GM18499 (cell line): Measurements from ENCODE around the gene IRS2.
A peak's percentile ranks its signal among the peaks of the same experiment; 100 is the strongest.
"Not testable (repeated sequence)": the region's sequence is repeated elsewhere in the genome, so short reads cannot be mapped to it uniquely, and the experiment has no call there.

Experiments
- ATAC-seq: cut with Tn5 transposase; IDR thresholded peaks from one replicate; pipeline ENCODE4 v1.9.1; 2021; ENCODE audit warnings: moderate number of reproducible peaks; ENCODE audit not compliant: insufficient read depth, unreplicated experiment

Gene IRS2

DNA sequence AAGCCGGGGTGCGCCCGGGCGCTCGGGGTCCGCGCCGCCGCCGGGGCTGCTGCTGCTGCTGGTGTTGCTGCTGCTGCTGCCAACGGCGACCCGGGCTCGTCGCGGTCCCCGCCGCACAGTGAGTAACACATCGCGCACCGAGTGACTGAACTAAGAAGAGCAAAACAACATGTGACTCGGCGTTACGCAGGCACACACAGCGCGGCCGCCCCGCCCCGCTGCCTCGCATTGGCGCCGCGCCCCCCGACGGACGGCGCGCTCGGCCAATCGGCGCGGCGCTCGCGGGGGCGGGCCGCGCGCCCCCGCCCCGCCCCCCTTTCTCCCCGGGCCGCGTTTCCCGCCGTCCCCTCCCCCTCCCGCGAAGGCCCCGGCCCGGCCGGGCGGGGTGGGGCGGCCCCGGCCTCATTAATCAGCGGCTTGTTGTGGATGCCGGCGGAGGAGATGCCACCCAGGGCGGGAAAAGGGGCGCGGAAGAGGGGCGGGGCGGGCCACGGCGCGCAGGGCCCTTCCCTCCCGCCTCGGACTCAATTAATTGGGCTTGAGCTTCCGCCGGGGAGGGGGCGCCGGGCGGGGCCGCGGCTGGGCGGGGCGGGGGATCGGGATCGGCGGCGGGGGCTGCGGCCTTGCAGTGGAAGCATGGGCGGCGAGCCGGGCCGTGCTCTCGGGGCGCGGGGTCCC is at the start of gene IRS2:
TSS of gene IRS2 (minus strand) at position 127 of the 678 bp plus-strand sequence. CDS start 530 bp downstream, outside the sequence.
- peak; percentile 96 for ATAC-seq

GRCh38 chr13:109834973-109835720 is 48.8 kb upstream of the IRS2 start:
- no peak for ATAC-seq

- ATAC-seq, result no peak
Measured at GRCh38 chr13:109833940-109834339, 47.6 kb upstream of the IRS2 start.

GRCh38 chr13:109833071-109833470 is 46.7 kb upstream of the IRS2 start:
- ATAC-seq, result no peak

DNA sequence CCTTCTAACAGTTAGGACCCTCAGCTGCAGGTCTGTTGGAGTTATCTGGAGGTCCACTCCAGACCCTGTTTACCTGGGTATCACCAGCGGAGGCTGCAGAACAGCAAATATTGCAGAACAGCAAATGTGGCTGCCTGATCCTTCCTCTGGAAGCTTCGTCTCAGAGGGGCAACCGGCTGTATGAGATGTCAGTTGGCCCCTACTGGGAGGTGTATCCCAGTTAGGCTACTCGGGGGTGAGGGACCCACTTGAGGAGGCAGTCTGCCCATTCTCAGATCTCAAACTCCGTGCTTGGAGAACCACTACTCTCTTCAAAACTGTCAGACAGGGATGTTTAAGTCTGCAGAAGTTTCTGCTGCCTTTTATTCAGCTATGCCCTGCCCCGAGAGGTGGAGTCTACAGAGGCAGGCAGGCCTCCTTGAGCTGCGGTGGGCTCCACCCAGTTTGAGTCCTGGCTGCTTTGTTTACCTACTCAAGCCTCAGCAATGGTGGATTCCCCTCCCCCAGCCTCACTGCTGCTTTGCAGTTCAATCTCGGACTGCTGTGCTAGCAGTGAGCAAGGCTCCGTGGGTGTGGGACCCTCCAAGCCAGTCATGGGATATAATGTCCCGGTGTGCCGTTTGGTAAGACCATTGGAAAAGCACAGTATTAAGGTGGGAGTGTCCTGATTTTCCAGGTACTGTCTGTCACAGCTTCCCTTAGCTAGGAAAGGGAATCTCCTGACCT is 42.4 kb upstream of the IRS2 start:
- not testable (repeated sequence) for ATAC-seq

DNA sequence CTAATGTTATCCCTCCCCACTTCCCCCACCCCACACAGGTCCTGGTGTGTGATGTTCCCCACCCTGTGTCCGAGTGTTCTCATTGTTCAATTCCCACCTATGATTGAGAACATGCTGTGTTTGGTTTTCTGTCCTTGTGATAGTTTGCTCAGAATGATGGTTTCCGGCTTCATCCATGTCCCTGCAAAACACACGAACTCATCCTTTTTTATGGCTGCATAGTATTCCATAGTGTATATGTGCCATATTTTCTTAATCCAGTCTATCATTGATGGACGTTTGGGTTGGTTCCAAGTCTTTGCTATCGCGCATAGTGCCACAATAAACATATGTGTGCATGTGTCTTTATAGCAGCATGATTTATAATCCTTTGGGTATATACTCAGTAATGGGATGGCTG is 36.8 kb upstream of the IRS2 start:
- not testable (repeated sequence) for ATAC-seq

GRCh38 chr13:109821103-109821502 is 34.7 kb upstream of the IRS2 start:
- no peak for ATAC-seq

GRCh38 chr13:109819874-109820273 is 33.5 kb upstream of the IRS2 start:
- ATAC-seq, result no peak

- ATAC-seq, result no peak
Measured at GRCh38 chr13:109818886-109819285, 32.5 kb upstream of the IRS2 start.

GRCh38 chr13:109817591-109818535 is 31.5 kb upstream of the IRS2 start:
- ATAC-seq, result no peak

- no peak for ATAC-seq
Measured at GRCh38 chr13:109816808-109817203, 30.4 kb upstream of the IRS2 start.

DNA sequence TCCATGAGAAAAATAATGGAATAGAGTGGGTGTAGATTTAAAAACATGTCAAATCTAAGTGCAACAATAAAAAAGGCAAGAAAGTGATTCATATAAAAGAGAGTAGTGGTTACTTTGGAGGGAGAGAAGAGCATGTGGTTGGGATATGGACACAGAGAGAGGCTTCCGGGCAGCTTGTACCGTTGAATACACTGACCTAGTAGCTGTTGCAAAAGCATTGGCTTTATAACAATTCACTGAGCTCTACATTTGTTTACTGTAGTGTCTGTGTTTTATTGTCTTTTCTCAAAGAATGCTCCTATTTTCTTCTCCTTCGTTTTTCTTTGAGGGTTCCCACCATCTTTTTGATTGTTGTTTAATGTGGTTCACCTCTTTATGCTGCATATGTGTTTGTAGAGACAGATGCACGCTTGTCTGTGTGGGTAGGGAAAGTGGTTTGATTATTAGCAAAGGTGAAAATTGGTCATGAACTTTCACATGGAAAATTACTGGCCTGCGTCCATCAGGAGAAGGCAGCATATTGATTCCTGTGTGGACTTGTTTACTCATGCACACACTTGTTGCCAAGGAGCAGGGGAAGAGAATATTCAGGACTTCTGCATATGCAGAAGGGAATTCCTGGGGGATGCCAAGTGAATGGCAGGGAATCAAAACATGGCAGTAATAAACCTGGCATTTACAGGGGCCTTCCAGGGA is 29.9 kb upstream of the IRS2 start:
- no peak for ATAC-seq

DNA sequence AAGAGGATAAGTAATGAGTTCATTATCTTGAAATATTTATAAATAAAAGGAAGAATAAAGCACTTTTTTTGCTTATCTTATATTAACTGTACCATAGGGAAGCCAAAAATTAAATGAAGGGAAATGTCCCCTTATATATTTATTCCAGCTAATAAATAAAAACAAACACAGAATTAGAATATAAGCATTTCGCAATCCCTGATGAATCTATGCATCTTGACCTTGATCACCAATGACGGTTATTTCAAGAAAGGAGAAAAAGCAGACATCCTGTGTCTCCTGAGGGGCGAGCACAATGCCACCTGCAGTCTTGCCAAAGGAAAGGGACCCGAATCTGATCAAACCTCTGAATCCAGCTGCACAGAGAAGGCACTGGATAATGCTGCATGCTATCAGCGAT is 29.3 kb upstream of the IRS2 start:
- no peak for ATAC-seq

DNA sequence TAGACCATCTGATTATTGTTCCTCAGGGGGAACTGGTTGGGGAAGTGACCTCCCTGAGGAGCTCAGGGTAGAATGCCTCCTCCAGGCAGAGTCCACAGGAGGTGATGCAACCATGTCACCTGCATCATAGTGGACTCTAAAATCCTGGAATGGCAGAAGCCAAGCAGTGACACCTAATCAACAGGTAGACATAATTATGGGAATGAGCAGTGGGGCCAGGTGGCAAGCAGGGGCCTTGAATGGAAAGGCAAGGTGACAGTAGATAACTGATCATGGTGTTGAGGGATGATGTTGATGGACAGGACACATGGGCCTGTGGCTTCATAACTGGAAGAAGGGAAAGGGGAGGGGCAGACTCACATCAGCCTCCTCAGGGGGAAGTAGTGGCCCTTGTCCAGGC is 27.3 kb upstream of the IRS2 start:
- ATAC-seq, result no peak

DNA sequence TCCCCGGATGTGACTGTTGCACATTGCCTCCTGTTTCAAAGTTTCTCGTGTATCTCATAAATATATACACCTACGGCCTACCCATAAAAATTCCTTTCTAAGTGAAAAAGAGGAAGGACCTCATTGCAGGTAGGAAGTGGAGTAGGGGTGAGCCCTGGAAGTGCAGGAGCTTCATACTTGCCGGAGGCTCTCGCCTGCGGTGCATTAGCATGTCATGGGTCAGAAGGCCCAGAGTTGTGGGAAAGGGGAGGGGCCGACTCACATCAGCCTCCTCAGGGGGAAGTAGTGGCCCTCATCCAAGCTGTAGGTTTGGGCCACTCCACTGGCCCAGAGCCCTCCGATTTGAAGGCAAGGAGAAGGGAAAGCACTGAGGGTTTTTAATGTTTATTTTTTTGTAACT is 26.0 kb upstream of the IRS2 start:
- no peak for ATAC-seq

- no peak for ATAC-seq
Measured at GRCh38 chr13:109810761-109811510, 24.6 kb upstream of the IRS2 start.

DNA sequence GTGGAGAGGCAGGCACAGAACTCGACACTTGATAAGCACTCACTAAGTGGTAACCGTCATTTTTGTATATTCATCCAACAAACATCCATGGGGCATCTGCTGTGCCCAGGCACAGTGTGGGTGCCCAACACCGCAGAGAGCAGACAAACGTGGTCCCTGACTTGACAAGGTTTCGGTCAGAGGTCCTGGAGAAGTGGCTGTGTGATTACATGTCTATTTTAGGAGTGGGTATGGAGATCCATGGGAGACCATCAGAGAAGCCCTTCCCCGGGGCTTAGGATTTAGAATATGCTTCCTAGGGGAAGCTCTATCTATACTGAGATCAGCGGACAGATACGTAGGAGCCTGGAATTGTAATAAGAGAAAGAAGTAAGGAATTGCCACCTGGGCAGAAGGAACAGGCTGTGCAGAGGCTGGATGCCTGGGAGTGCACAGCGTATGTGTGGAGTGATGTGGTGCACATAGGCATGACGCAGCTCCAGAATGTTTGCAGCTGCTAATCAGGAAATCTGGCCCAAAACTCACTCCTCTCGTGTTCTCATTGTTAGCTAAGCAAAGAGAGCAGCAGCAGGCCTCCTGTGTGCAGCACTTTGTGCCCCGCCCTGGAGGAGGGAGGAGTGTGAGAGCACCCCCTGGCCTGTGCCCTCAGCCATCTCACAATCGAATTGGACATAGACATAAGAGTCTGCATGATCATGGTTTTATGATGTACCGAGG is 23.0 kb upstream of the IRS2 start:
- ATAC-seq, result no peak

GRCh38 chr13:109807345-109807744 is 21.0 kb upstream of the IRS2 start:
- ATAC-seq, result no peak
